AG10803 (cell line): ENCODE results near the gene CD276.
"Not testable (repeated sequence)": the region's sequence is repeated elsewhere in the genome, so short reads cannot be mapped to it uniquely, and the experiment has no call there.

ENCODE experiments used
- DNase-seq: peaks from one replicate; pipeline ENCODE4 v3.0.0; 2010; ENCODE audit warnings: low read depth
- H3K4me3 ChIP-seq: 2 replicates; pipeline ENCODE4 v1.5.1; 2011; ENCODE audit warnings: mild to moderate bottlenecking, low read length, control low read depth
- CTCF ChIP-seq: conservative IDR thresholded peaks from 2 replicates; pipeline ENCODE4 v1.5.1; 2011; ENCODE audit warnings: mild to moderate bottlenecking, low read length, control low read depth, inconsistent platforms

CD276 gene

GRCh38 chr15:73694419-73694818, 10.2 kb downstream of the CD276 start:
- no peak for DNase-seq
- no peak for TF ChIP-seq CTCF
- no peak overlapping the region for H3K4me3 ChIP-seq

GRCh38 chr15:73695773-73696640, 11.8 kb downstream of the CD276 start:
- no peak overlapping the region for H3K4me3 ChIP-seq
- no peak for DNase-seq
- TF ChIP-seq CTCF, result no peak

- DNase-seq, result no peak
- no peak for TF ChIP-seq CTCF
- H3K4me3 ChIP-seq, result no peak overlapping the region
Measured at GRCh38 chr15:73696641-73697001, 12.4 kb downstream of the CD276 start.

- peak; percentile 92 for DNase-seq
- no peak overlapping the region for H3K4me3 ChIP-seq
- no peak for TF ChIP-seq CTCF
Measured at GRCh38 chr15:73697033-73697467, 12.9 kb downstream of the CD276 start.

- H3K4me3 ChIP-seq, result no peak overlapping the region
- no peak for DNase-seq
- TF ChIP-seq CTCF, result no peak
Measured at GRCh38 chr15:73699249-73700040, 15.3 kb downstream of the CD276 start.

- peak; percentile 77 for DNase-seq
- no peak overlapping the region for H3K4me3 ChIP-seq
- peak; percentile 97 for TF ChIP-seq CTCF
Measured at GRCh38 chr15:73700041-73700842, 16.1 kb downstream of the CD276 start.

- not testable (repeated sequence) for H3K4me3 ChIP-seq, DNase-seq
Measured at GRCh38 chr15:73702311-73703239, 18.4 kb downstream of the CD276 start.

GRCh38 chr15:73703601-73704000, 19.4 kb downstream of the CD276 start:
- DNase-seq, result not testable (repeated sequence)

GRCh38 chr15:73704142-73704868, 20.1 kb downstream of the CD276 start:
- not testable (repeated sequence) for H3K4me3 ChIP-seq, DNase-seq

More at GRCh38 chr15:73703601-73704000, 19.4 kb downstream of the CD276 start:
- H3K4me3 ChIP-seq, result not testable (repeated sequence)
